Pancreas (tissue), 10 donors: ENCODE measurements around the gene C11orf54. TPM values are rescaled to one million over a fixed set of nuclear protein-coding genes. Genes with fewer than 3 reads are reported as not detected.
A peak's percentile ranks its signal among the peaks of the same experiment; 100 is the strongest.
"Not testable (repeated sequence)": the region's sequence is repeated elsewhere in the genome, so short reads cannot be mapped to it uniquely, and the experiment has no call there.

Experiments used
- ATAC-seq, 4 donors: fragments of 200-7000 bp; cut with Tn5 transposase; one replicate each; pipeline versions ENCODE4 v1.8.0 to v1.9.1; 2020; ENCODE audit warnings: mild to moderate bottlenecking in 4 of 4, moderate library complexity in 4 of 4
- DNase-seq, 6 donors: peaks; one replicate each; pipeline ENCODE4 v3.0.0-alpha.2; 2020
- FAIRE-seq: peaks from 2 replicates; lab custom pipeline; 2012; peaks lifted over from hg19 to GRCh38; lab: Jason Lieb, UNC
- H3K27ac ChIP-seq, 4 donors: fragments of 200-600 bp; sonication (generic); 1 replicate in 3 of 4; 2 replicates in 1 of 4; pipeline versions ENCODE4 v1.5.0 to v1.8.0; 2020
- H3K27me3 ChIP-seq, 4 donors: fragments of 200-600 bp; one replicate each; pipeline ENCODE4 v1.8.0; 2021
- H3K36me3 ChIP-seq, 3 donors: fragments of 200-600 bp; sonication (generic) in 1 of 3; one replicate each; pipeline versions ENCODE4 v1.5.0 to v1.8.0; 2020 to 2021
- H3K4me1 ChIP-seq, 3 donors: fragments of 200-600 bp; one replicate each; pipeline ENCODE4 v1.8.0; 2021
- H3K4me3 ChIP-seq, 4 donors: fragments of 200-600 bp; sonication (generic) in 2 of 4; one replicate each; pipeline versions ENCODE4 v1.5.0 to v1.8.0; 2020 to 2021
- H3K9me3 ChIP-seq, 4 donors: fragments of 200-600 bp; one replicate each; pipeline ENCODE4 v1.8.0; 2021
- CTCF ChIP-seq, 4 donors: fragments of 200-600 bp; sonication (generic) in 3 of 4; IDR thresholded peaks; one replicate each; pipeline versions ENCODE4 v1.5.0 to v1.8.0; 2021; ENCODE audit warnings: antibody characterized with exemption in 4 of 4
- WGBS, 2 donors: extraction: QIAGEN DNeasy Blood & Tissue Kit; methylation state at CpG; one replicate each; pipeline ENCODE4 v1.1.7; 2013; 5-methylcytosine and 5-hydroxymethylcytosine counted together
- intact Hi-C, 3 donors: fragments of 100-400 bp; cut with DNase I; formaldehyde crosslinking; loops; one replicate each; pipeline versions ENCODE4 v1.11.1 to v1.14.2; 2022
- polyA plus RNA-seq, 2 donors: library from polyadenylated mRNA; stranded (reverse); fragments of 200-250 nt; gene quantifications; one replicate each; pipeline ENCODE4 v1.2.3, GENCODE V29; 2013
- total RNA-seq, 6 donors: library from RNA; stranded (reverse); fragmentation: NEBNext Ultra II Directional in 4 of 6; extraction: Animal tissue kit (Norgen Biotek cat#: 25700) in 4 of 6; gene quantifications; one replicate each; pipeline versions ENCODE4 v1.2.1 to v1.2.4, GENCODE V29; 2021 to 2023
- donor health status: healthy with polysubstance abuse.
- donor health status: DM: no; HTN: no; CAD: no; lungs with moderate emphysema.
- donor health status: DM: no; HTN: no; CAD: no.
- donor health status: control.
- donor health status: control.
- donor health status: Bipolar disorder and iron deficiency.
- donor health status: DM: yes; HTN: yes; CAD: no.
- donor health status: DM: no; HTN: no; CAD: no.
- donor health status: DM: no; HTN: no; CAD: no.
- donor health status: DM: yes; HTN: yes; CAD: no.

Gene C11orf54
- total and polyA plus RNA-seq, 8 donors = 12.5 to 30.9 (median 23.2) TPM

DNA sequence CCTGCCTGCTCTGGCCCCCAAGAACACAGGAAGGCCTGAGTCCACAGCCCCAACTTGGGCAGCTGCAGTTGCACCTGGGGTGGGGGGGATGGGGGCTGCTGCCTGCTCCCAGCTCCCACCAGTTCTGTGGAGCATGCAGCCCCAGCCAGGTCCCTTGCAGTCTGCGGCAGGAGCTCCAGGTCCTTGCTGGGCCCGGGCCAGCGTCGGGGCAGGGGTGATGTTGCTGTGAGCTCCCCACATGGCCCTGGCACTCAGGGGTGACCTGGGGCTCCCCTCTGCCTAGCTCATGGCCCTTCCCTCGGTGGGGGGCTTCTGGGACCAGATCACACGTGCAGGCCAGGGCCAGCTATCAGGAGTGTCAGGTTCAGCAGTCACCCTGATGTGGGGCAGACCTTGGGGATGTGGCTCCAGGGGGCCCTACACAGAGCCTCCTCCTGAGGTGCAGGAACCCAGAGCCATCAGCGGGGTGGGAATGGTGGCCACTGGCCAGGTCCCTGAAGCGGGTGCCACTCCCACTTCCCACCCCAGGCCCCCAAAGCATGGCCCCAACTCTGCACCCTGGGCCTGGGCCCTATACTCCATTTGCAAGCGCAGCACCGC, 32.2 kb downstream of the C11orf54 start:
- Histone ChIP-seq H3K4me3 (no peak overlapping the region), H3K27me3 (no peaks in the 10 kb centered on the region), H3K4me1 (no peaks in the 10 kb centered on the region), H3K36me3 (no peaks in the 10 kb centered on the region), H3K9me3 (no peaks in the 10 kb centered on the region), H3K27ac (no peak overlapping the region)
- ATAC-seq (no peak), FAIRE-seq (no peak), DNase-seq (peak in 1 of 6 donors; percentile 64)
- TF ChIP-seq CTCF (IDR thresholded peaks at IDR 0.05) = no peak
- WGBS, 2 donors = 87 to 91% methylated on average over 8 to 10 of the region's 10 CpGs
- intact Hi-C loops = no loop called here

DNA sequence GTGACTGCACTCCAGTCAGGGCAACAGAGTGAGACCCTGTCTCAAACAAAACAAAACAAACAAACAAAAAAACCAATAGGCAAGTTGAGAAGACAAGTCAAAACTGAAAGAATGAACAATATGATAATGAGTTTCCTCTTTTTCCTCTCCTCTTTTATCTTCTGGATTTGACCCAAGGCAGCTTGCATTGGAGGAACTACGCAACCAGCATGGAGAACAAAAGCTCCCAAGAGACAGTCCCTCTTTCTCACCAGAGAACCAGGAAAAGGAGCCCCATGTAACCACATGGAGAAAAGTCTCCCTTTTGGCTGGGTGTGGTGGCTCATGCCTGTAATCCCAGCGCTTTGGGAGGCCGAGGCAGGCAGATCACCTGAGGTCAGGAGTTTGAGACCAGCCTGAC, 33.1 kb downstream of the C11orf54 start:
- intact Hi-C loops = not testable (repeated sequence)

DNA sequence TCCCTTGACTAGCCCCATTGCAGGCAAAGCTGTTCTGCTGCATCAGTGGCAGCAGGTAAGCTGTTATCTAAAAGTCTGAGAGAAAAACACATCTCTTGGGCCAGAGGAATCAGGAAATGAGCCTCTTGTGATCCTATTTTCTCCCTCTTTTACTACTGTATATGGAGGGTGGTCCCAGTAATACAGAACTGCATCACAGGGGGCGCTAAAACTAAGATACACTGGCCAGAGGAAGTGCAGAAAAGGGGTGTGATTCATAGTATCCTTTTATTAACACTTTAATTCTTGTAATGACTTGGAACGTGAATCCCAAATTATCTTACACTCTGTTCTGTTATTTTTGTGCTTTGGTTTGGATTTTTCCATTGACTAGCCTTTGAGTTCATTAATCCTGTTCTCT, 33.8 kb downstream of the C11orf54 start:
- DNase-seq (no peak), ATAC-seq (no peak), FAIRE-seq (no peak)
- WGBS, 2 donors = 52 to 63% methylated on average over 2 of the region's 2 CpGs
- Histone ChIP-seq H3K27ac (no peak overlapping the region), H3K27me3 (no peaks in the 10 kb centered on the region), H3K4me3 (no peak overlapping the region), H3K4me1 (no peaks in the 10 kb centered on the region), H3K36me3 (no peaks in the 10 kb centered on the region), H3K9me3 (no peaks in the 10 kb centered on the region)
- TF ChIP-seq CTCF (IDR thresholded peaks at IDR 0.05) = no peak
- intact Hi-C loops = no loop called here

More for the DNA sequence above, 33.1 kb downstream of the C11orf54 start:
- DNase-seq, H3K9me3 ChIP-seq, H3K4me1 ChIP-seq, ATAC-seq, H3K27me3 ChIP-seq, H3K27ac ChIP-seq, FAIRE-seq, H3K36me3 ChIP-seq, H3K4me3 ChIP-seq: not testable (repeated sequence)
- WGBS, 2 donors = 92 to 98% methylated on average over 2 to 3 of the region's 3 CpGs

GRCh38 chr11:93783362-93783761, 41.9 kb downstream of the C11orf54 start:
- 46 to 48% methylated on average over 7 of the region's 7 CpGs for WGBS, 2 donors
- H3K9me3 ChIP-seq = no peaks in the 10 kb centered on the region
- H3K4me1 ChIP-seq = peaks cover 0 to 22% (median 21%) of the 10 kb centered on the region in 3 donors
- DNase-seq (no peak), ATAC-seq (no peak), FAIRE-seq (no peak)
- H3K27ac ChIP-seq = peak overlapping the region in 2 of 4 donors; percentile 88 to 91
- H3K4me3 ChIP-seq = peak overlapping the region; percentile 72 to 92 (median 83)
- no peak for TF ChIP-seq CTCF (IDR thresholded peaks at IDR 0.05)
- no peaks in the 10 kb centered on the region for H3K27me3 ChIP-seq
- intact Hi-C loops = no loop called here
- no peaks in the 10 kb centered on the region for H3K36me3 ChIP-seq

DNA sequence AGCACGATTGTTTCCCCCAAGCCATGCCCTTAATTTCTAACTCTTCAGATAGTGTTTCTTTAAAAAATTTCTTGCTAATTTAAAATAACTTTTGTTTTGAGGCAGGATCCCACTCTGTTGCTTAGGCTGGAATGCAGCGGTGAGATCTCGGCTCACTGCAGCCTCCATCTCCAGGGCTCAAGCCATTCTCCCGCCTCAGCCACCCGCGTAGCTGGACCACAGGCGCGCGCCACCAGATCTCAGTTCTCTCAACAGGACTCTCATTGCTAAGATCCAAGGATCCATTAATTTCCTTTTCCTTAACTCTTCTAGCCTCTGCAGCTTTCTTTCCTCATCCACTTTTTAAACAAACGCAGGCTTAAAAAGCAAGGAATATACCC, 42.3 kb downstream of the C11orf54 start:
- FAIRE-seq = no peak

More for the DNA sequence above, 42.3 kb downstream of the C11orf54 start:
- no peaks in the 10 kb centered on the region for H3K9me3 ChIP-seq
- no peaks in the 10 kb centered on the region for H3K36me3 ChIP-seq
- peak overlapping the region; percentile 68 to 91 (median 82) for H3K27ac ChIP-seq
- TF ChIP-seq CTCF (IDR thresholded peaks at IDR 0.05) = no peak
- intact Hi-C loops = no loop called here
- ATAC-seq = peak; percentile 38 to 60 (median 51)
- peaks cover 0 to 22% (median 21%) of the 10 kb centered on the region in 3 donors for H3K4me1 ChIP-seq
- DNase-seq = no peak
- peak overlapping the region; percentile 72 to 92 (median 83) for H3K4me3 ChIP-seq
- WGBS, 2 donors = 0 to 1% methylated on average over 10 of the region's 10 CpGs
- no peaks in the 10 kb centered on the region for H3K27me3 ChIP-seq
